Measurements from ENCODE around the gene TBC1D10B.
"Not testable (repeated sequence)": the region's sequence is repeated elsewhere in the genome, so short reads cannot be mapped to it uniquely, and the experiment has no call there.

DNA sequence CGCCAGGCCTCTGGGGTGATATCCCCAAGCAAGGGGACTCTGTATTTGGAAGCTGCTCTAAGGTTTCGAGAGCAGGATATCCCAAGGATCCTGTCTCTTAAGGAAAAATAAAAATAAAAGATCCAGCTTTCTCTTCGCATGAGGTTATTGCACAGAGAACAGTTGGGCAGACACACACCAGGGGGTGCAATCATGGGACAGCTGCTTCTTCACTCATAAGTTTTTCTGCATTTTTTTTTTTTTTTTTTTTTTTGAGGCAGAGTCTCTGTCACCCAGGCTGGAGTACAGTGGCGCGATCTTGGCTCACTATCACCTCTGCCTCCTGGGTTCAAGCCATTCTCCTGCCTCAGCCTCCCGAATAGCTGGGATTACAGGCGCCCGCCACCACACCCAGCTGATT, 28.3 kb downstream of the TBC1D10B start:
- TF ChIP-seq RARB, ESRRG (CRISPR knock-in tag; IDR thresholded peaks at IDR 0.05): not testable (repeated sequence)

Measured in SK-N-SH treated with all-trans-retinoic acid at 6 μM for 48 hours (cell line).